SU-DHL-6 (cell line): ENCODE data around the gene EDIL3.

Experiments used
- H2AFZ ChIP-seq: fragments of 200-600 bp; sonication (generic); 2 replicates; pipeline ENCODE4 v1.6.1; 2014; ENCODE audit warnings: low read depth, mild to moderate bottlenecking, moderate library complexity, mixed read lengths, antibody characterized with exemption, low read length; ENCODE audit not compliant: severe bottlenecking
- H3F3A ChIP-seq: fragments of 200-600 bp; shearing (Covaris generic); 2 replicates; pipeline ENCODE4 v1.6.0; 2016; ENCODE audit warnings: antibody characterized with exemption, mild to moderate bottlenecking; ENCODE audit not compliant: insufficient read depth
- H3K27ac ChIP-seq: fragments of 200-600 bp; sonication (generic); 2 replicates; pipeline ENCODE4 v1.5.1; 2016; ENCODE audit warnings: low read depth, mild to moderate bottlenecking, low read length, moderate library complexity, mixed read lengths
- H3K27me3 ChIP-seq: fragments of 200-600 bp; sonication (generic), shearing (Covaris generic); 2 replicates; pipeline ENCODE4 v1.6.0; 2014; ENCODE audit warnings: mild to moderate bottlenecking, low read length
- H3K36me3 ChIP-seq: fragments of 200-600 bp; sonication (generic); 2 replicates; pipeline ENCODE4 v1.6.1; 2014; ENCODE audit warnings: mild to moderate bottlenecking, low read length, mixed read lengths
- H3K4me2 ChIP-seq: fragments of 300-600, 200-600 bp; shearing (Covaris generic), sonication (generic); 2 replicates; pipeline ENCODE4 v1.6.0; 2014; ENCODE audit warnings: low read length, low read depth, mild to moderate bottlenecking; ENCODE audit not compliant: poor library complexity, severe bottlenecking
- H3K4me3 ChIP-seq: fragments of 200-600 bp; sonication (generic); 2 replicates; pipeline ENCODE4 v1.5.1; 2014; ENCODE audit warnings: antibody characterized with exemption, low read length, mild to moderate bottlenecking, mixed read lengths; ENCODE audit not compliant: insufficient read depth, poor library complexity, severe bottlenecking
- H3K79me2 ChIP-seq: fragments of 200-600 bp; sonication (generic); 2 replicates; pipeline ENCODE4 v1.6.1; 2014; ENCODE audit warnings: mild to moderate bottlenecking, low read length, moderate library complexity; ENCODE audit not compliant: insufficient read depth
- H3K9ac ChIP-seq: fragments of 200-600 bp; sonication (generic); 2 replicates; pipeline ENCODE4 v1.7.0; 2014; ENCODE audit warnings: mild to moderate bottlenecking, low read length
- H3K9me2 ChIP-seq: fragments of 200-600 bp; sonication (generic); replicated peaks from 2 replicates; pipeline ENCODE4 v1.6.1; 2014; ENCODE audit warnings: low read length; ENCODE audit not compliant: insufficient read depth
- H3K9me3 ChIP-seq: fragments of 200-600 bp; sonication (generic); 2 replicates; pipeline ENCODE4 v1.6.1; 2014; ENCODE audit warnings: low read length, mixed read lengths; ENCODE audit not compliant: insufficient read depth
- H4K20me1 ChIP-seq: fragments of 200-600 bp; sonication (generic); 2 replicates; pipeline ENCODE4 v1.6.1; 2014; ENCODE audit warnings: low read depth, mild to moderate bottlenecking, antibody characterized with exemption, low read length, moderate library complexity, mixed read lengths
- CTCF ChIP-seq: fragments of 200-600 bp; sonication (generic); IDR thresholded peaks from one replicate; pipeline ENCODE4 v1.5.1; 2017; ENCODE audit warnings: antibody characterized with exemption, mild to moderate bottlenecking, low read length, moderate library complexity; ENCODE audit not compliant: insufficient read depth, poor library complexity, severe bottlenecking
- EZH2phosphoT487 ChIP-seq: fragments of 200-600 bp; sonication (generic), shearing (Covaris generic); conservative IDR thresholded peaks from 2 replicates; pipeline ENCODE4 v1.6.1; 2018; ENCODE audit warnings: mild to moderate bottlenecking, antibody characterized with exemption, low read length, moderate library complexity, mixed read lengths

The EDIL3 gene

GRCh38 chr5:84397385-84397784 lies 12.7 kb upstream of the EDIL3 start:
- H3K9me3 ChIP-seq, result no peaks in the 10 kb centered on the region
- no peaks in the 10 kb centered on the region for H4K20me1 ChIP-seq
- H3K36me3 ChIP-seq, result no peaks in the 10 kb centered on the region
- H3K79me2 ChIP-seq, result no peaks in the 10 kb centered on the region
- no peak overlapping the region for H2AFZ ChIP-seq
- H3K4me3 ChIP-seq, result no peak overlapping the region
- TF ChIP-seq CTCF, result no peak
- no peak overlapping the region for H3K9ac ChIP-seq
- H3K27ac ChIP-seq, result no peak overlapping the region
- no peak overlapping the region for H3K4me2 ChIP-seq
- H3F3A ChIP-seq, result no peaks in the 10 kb centered on the region
- no peaks in the 10 kb centered on the region for H3K27me3 ChIP-seq
- no peaks in the 10 kb centered on the region for H3K9me2 ChIP-seq

- Histone ChIP-seq H2AFZ (no peak overlapping the region), H4K20me1 (no peaks in the 10 kb centered on the region), H3K9me2 (no peaks in the 10 kb centered on the region), H3K4me2 (no peak overlapping the region), H3F3A (no peaks in the 10 kb centered on the region), H3K27me3 (no peaks in the 10 kb centered on the region), H3K4me3 (no peak overlapping the region), H3K36me3 (no peaks in the 10 kb centered on the region), H3K27ac (no peak overlapping the region), H3K79me2 (no peaks in the 10 kb centered on the region), H3K9me3 (no peaks in the 10 kb centered on the region), H3K9ac (no peak overlapping the region)
- TF ChIP-seq EZH2phosphoT487, result no peak
- TF ChIP-seq CTCF, result no peak
Observed at GRCh38 chr5:84393969-84394368, 9.3 kb upstream of the EDIL3 start.

- no peaks in the 10 kb centered on the region for H3K9me3 ChIP-seq
- no peak overlapping the region for H3K4me3 ChIP-seq
- H4K20me1 ChIP-seq, result no peaks in the 10 kb centered on the region
- H3K9me2 ChIP-seq, result no peaks in the 10 kb centered on the region
- no peak overlapping the region for H3K4me2 ChIP-seq
- no peak overlapping the region for H2AFZ ChIP-seq
- H3F3A ChIP-seq, result no peaks in the 10 kb centered on the region
- H3K9ac ChIP-seq, result no peak overlapping the region
- no peak overlapping the region for H3K27ac ChIP-seq
- H3K27me3 ChIP-seq, result no peaks in the 10 kb centered on the region
- TF ChIP-seq EZH2phosphoT487 (no peak), CTCF (no peak)
- no peaks in the 10 kb centered on the region for H3K36me3 ChIP-seq
- no peaks in the 10 kb centered on the region for H3K79me2 ChIP-seq
Observed at GRCh38 chr5:84392836-84393235, 8.2 kb upstream of the EDIL3 start.

DNA sequence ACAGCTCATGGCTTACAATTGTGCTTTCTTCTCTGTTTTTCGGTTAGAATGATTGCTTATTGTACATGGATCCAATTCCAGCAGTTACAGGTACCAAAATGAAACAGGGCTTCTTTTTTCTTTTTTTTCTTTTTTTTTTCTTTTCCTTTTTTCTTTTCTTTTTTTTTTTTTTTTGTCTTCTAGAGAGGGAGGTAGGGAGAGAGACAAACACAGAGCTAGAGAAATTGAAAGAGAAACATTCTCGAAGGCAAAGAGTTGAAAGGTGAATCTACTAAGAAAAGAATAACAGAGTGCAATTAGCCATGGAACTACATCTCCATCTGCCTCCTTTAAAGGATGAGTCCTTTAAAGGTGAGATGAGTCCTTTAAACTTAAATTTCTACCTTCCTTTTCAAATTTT lies 1.0 kb upstream of the EDIL3 start:
- Histone ChIP-seq H4K20me1 (no peaks in the 10 kb centered on the region), H3K9me3 (no peaks in the 10 kb centered on the region), H2AFZ (no peak overlapping the region), H3K27ac (no peak overlapping the region), H3K9ac (no peak overlapping the region), H3K79me2 (no peaks in the 10 kb centered on the region), H3F3A (no peaks in the 10 kb centered on the region), H3K27me3 (no peaks in the 10 kb centered on the region), H3K36me3 (no peaks in the 10 kb centered on the region), H3K9me2 (no peaks in the 10 kb centered on the region), H3K4me3 (no peak overlapping the region), H3K4me2 (no peak overlapping the region)
- TF ChIP-seq EZH2phosphoT487 (no peak), CTCF (no peak)
